Raji (cell line): ENCODE measurements around the gene SEPTIN8.

Experiments
- POLR2A ChIP-seq: IDR thresholded peaks from 2 replicates; pipeline ENCODE4 v1.6.1; 2011; ENCODE audit warnings: low read depth, low read length, control low read depth; ENCODE audit not compliant: insufficient read depth

SEPTIN8 gene

DNA sequence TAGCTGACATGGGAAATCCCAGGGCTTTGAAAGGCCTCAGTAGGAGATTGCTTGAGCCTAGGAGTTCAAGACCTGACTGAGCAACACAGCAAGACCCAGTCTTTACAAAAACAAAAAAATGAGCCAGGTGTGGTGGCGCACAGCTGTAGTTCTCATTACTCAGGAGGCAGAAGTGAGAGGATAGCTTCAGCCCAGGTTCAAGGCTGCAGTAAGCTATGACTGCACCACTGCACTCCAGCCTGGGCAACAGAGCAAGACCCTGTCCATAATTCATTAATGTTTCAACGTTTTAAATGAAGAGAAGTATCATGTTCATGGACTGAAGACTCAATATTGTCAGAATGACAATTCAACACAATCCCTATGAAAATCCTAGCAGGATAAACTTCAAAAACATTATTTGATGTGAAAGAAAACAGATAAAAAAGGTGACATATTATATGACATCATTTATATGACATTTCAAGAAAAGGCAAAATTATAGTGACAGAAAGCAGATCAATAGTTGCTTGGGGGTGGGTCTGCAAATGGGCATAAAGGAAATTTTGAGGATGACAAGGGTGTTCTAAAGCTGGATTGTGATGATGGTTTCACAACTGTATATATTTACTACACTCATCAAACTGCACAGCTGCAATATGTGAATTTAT, 43.4 kb downstream of the SEPTIN8 start:
- TF ChIP-seq POLR2A = no peak

DNA sequence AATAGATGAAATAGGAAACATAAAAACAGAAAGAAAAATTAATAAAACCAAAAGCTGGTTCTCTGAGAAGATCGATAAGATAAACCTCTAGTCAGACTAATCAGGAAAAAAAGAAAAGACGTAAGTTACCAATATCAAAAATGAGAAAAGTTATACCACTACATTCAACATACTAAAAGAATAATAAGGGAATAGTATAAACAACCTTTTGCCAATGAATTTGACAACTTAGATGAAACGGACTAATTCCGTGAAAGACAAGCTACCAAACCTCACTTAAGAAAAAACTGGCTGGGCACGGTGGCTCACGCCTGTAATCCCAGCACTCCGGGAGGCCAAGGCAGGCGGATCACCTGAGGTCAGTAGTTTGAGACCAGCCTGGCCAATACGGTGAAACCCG, 47.1 kb downstream of the SEPTIN8 start:
- no peak for TF ChIP-seq POLR2A

DNA sequence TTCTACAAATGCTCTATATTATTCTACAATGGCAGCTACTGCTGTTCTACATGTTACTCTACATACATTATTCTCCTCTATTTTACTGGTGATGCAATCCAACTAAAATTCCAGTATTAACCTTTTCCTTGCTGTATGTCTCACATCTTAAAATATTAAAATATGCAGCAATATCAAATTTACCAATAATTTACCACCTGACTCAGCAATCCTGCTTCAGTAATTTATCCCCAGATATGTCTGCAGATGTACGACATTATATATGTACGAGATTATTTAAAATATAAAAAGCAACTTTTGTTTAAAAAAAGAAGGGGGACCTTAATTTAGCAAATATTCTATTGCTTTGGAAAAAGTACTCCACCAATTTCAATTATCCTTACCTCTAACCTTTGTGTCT, 51.3 kb downstream of the SEPTIN8 start:
- no peak for TF ChIP-seq POLR2A

DNA sequence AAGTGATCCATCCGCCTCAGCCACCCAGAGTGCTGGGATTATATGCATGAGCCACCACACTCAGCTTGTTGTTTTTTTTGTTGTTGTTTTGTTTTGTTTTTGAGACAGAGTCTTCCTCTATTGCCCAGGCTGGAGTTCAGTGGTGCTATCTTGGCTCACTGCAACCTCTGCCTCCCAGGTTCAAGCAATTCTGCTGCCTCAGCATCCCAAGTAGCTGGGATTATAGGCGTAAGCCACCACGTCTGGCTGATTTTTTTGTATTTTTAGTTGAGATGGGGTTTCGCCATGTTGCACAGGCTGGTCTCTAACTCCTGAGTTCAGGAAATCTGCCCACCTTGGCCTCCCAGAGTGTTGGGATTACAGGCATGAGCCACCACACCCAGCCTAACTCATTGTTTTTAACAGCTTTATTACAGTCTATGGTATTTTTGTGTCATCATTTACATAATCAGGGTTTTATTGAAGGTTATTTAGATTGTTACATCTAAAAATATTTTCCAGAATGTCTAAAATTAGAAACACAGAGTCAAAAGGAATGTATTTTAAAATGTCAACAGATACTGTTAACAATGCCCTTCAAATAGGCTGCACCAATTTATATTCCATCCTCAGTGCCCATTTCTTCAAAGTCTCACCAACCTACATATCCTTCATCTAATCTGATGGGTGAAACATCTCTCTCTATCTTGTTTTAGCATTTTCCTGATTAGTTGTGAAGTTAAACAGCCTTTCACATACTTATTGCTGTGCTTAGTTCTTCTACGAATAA, 58.3 kb downstream of the SEPTIN8 start:
- TF ChIP-seq POLR2A = no peak

DNA sequence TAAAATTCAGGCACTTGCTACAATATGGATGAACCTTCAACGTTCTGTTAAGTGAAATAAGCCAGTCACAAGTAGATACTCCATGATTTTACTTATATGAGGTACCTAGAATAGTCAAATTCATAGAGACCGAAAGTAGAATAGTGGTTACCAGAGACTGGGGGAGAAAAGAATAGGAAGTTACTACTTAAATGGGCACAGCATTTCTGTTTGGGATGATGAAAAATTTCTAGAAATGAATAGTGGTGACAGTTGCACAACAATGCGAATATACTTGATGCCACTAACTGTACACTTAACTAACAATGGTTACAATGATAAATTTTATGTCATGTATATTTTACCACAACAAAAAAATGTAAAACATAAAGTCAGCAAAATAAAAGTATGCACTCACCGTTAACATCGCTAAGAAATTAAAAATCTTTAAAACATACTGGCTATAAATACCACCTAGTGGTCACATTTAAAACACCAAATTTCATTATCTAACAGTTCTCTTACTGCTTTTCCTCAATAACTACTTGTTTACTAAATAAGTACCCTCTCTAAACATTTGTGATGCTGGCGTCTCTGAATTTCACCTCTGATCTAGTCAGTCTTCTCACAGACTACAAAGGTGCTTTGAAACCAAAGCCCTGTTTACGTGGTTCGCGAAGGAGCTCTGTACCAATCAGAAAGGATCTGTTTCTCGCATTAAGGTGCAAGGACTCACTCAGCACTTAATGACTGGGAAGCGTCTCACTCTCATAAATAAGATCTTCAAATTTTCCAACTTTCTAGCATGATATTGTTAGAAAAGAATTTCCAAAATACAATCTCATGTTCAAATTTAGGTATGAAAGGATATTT, 62.4 kb downstream of the SEPTIN8 start:
- TF ChIP-seq POLR2A = no peak

DNA sequence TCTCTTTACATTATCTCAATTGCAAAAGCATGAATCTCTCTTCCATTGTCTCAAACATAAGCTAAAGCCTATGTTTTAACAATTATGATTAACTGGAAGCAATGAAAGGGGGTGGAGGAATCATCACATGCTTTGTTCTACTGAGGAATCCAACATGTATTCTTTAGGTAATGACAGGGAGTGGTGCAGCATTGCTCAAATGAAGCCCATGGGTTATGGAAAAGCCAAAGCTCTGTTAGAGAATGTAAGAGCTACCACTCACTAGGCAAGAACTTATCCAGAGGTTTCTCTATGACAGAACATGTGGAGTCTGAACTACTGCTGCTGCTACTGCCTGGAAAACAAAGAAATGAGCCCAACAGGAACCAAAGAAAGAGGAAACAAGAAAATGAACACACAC, 68.4 kb downstream of the SEPTIN8 start:
- no peak for TF ChIP-seq POLR2A

DNA sequence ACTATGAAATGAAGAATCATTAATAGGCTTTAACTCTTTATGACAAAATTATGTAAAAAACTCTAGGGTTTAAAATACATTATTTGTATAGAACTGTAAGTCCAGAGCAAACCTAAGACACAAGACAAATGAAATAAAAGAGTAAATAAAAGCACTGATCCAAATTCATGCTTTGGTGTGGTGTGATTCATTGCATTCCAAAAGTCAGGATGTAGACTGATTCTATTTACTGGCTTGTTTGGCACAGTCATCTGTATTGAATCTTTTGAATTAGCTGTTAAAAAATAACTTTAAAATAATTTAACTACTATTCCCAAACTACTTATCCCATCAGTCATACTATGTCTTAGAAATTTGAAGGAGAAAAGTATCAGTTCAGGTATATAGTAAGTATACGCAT, 72.2 kb downstream of the SEPTIN8 start:
- no peak for TF ChIP-seq POLR2A
